GM10266 (cell line): ENCODE measurements around the gene RHBDL3.

Source experiments
- DNase-seq: peaks from one replicate; pipeline ENCODE4 v3.0.0; 2012; ENCODE audit errors: extremely low spot score
- CTCF ChIP-seq: IDR thresholded peaks from 2 replicates; pipeline ENCODE4 v1.5.1; 2012; ENCODE audit warnings: mild to moderate bottlenecking, low read depth; ENCODE audit not compliant: control insufficient read depth, insufficient read depth; ENCODE audit errors: missing control alignments

RHBDL3 gene

GRCh38 chr17:32327911-32328310, 62.3 kb downstream of the RHBDL3 start:
- no peak for DNase-seq
- TF ChIP-seq CTCF = no peak

GRCh38 chr17:32330147-32330546, 64.5 kb downstream of the RHBDL3 start:
- DNase-seq = no peak
- no peak for TF ChIP-seq CTCF

GRCh38 chr17:32331243-32332040, 65.8 kb downstream of the RHBDL3 start:
- no peak for DNase-seq
- TF ChIP-seq CTCF = no peak

- no peak for DNase-seq
- TF ChIP-seq CTCF = no peak
These were observed 67.6 kb downstream of the RHBDL3 start for GRCh38 chr17:32333187-32333586.

- no peak for TF ChIP-seq CTCF
- no peak for DNase-seq
These were observed 69.4 kb downstream of the RHBDL3 start for GRCh38 chr17:32335046-32335445.

GRCh38 chr17:32335687-32336086, 70.1 kb downstream of the RHBDL3 start:
- DNase-seq = no peak
- no peak for TF ChIP-seq CTCF

GRCh38 chr17:32341141-32341856, 75.7 kb downstream of the RHBDL3 start:
- TF ChIP-seq CTCF = peak; percentile 20
- DNase-seq = peak; percentile 52
